ENCODE data around the gene PML.

PML gene

GRCh38 chr15:73985101-73985873 is 9.2 kb upstream of the PML start:
- no peak for DNase-seq (ENCODE audit: low spot score)

DNA sequence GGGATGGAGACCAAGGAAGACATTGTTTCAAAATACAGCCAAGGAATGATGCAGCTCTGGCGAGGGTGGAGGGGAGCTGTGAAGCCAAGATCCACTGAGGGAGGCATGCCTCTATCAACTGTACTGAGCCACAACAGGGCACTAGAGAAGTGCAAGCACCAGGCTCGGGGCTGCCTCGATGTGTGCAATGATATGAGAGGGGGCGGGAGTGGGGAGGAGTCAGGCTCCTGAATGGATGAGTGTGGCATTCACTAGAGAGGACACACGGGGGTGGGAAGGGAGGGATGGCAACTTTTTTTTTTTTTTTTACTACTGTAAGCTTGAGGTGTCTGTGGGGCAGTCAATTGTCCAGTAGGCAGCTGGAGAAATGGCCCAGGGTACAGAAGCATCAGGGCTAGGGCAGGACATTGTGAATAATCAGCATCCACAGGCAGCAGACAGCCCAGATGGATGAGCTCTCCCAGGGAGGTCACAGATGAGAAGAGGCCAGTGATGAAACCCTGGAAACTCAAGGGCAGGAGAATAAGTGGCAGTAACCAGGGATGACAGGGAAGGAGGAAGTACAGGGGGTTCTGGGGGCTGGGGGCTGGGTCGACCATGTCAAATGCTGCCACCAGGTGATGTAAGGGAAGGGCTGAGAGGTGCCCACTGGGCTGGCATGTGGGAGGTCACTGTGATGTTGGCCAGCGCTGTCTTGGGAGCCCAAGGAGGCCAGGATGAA is 8.3 kb upstream of the PML start:
- no peak for DNase-seq (ENCODE audit: low spot score)

GRCh38 chr15:73986776-73987056 is 7.8 kb upstream of the PML start:
- no peak for DNase-seq (ENCODE audit: low spot score)

DNA sequence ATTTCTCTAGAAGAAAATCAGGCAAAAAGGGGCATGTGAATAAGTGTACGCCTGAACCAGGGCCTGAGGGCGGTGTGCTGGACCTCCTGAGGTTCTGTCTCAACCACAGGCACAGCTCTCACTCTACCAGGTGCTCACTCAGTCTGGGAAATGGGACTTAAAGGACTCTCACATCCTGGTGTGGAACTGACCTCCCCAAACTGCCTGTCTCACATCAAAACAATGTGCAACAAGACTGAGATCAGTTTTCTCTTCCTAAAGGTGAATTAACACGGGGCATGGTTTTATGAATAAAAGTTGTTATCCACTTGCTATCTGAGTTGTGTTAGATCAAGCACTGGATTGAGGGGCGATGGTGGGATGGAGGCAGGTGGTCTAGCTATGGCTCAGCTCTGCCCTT is 7.3 kb upstream of the PML start:
- no peak for DNase-seq (ENCODE audit: low spot score)

GRCh38 chr15:73987681-73988444 is 6.7 kb upstream of the PML start:
- no peak for DNase-seq (ENCODE audit: low spot score)

DNA sequence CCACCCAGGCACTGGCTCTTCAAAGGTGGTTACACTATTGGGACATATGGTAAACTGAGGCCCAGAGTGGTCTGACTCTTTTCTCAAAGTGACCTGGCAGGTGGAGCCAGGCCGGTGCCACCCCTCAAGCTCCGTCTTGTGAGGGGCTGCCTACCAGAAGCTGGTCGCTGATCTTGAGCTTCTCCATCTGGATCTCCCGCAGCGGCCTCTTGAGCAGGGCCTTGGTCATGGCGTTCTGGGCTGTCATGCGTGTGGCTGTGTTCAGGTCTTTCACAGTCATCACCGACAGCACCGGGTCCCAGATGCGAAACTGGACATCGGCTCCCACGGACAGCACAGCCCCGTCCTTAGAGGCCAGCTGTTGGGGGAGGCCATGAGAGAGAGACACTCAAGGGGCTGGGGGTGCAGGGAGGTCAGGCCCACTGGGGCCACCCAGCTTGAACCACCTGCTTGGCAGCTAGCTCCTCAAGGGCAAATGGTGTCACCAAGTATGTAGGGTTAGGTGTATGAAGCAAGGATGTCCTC is 6.0 kb upstream of the PML start:
- no peak for DNase-seq (ENCODE audit: low spot score)

DNA sequence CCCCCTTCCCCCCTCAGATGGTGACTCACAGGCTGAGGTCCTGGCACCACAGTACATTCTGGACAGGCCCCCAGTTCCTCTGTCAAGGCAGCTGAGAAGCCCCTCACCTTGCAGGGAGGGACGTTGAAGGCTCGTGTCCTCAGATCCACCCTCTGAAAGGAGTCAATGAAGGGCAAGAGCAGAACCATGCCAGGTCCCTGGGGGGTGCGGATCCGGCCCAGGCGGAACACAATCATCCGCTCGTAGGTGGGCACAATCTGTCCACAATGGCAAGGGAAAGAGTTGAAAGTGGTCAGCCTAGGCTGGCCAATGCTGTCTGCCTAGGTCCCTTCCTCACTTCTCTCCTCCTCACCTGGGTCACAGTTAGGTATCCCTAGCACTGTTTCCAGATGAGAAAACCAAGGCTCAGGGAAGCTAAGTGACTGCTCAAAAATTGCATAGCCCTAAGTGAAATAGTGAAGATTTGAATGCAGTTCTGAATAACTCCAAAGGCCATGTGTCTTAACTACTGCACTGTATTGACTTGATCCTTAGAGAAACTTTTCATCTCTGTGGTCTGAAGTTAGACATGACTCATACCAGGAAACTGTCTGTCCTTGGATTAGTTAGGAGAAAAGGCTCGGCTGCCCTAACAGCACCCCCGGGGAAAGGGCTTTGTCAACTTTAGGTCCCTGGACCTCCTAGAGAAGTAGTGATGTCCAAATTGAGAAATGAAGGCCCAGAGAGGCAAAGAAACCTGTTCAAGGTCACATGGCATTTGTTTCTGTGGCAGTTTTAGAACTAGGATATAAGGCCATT is 5.3 kb upstream of the PML start:
- DNase-seq (ENCODE audit: low spot score), result no peak

GRCh38 chr15:73990250-73991005 is 4.1 kb upstream of the PML start:
- DNase-seq (ENCODE audit: low spot score), result no peak

GRCh38 chr15:73991260-73991659 is 3.3 kb upstream of the PML start:
- DNase-seq (ENCODE audit: low spot score), result no peak

DNA sequence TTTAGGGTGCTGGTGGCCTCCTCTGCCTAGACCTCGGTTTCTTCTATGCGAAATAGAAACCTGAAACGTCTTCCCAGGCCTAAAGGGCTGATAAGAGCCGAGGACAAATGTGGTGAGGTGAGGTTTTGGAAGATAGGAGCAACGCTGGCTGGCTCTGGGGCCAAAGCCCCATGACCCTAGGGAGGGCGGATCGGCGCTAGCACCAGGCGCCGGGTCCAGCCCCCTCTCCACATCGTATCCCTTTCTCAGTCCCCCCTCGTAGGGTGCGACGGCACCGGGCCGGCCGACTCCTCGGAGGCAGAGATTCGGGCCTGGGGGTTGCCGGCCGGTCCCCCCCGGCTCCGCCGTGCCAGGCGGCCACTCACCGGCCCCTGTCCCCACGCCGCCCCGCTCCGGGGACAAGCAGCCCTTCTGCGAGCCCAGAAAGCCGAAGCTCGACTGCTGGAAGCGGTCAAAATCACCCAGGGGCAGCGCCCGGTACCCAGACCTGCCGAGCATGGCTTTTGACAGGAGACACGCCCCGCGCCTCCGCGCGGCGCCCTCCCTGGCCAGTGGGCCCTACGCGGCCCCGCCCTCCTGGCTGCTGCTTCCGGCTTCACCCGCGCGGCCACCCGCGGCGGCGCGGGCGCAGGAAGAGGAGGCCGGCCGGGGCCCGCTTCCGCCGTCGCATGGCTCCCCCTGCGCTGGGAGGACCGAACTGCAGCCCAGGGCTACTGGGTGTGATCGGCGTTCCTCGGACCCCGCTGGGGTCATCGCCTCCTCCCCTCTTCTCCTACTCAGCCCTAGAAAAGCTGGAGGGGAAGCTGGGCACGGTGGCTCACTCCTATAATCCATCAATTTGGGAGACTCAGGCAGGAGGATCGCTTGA is 2.6 kb upstream of the PML start, which contains the start of gene STOML1:
TSS of gene STOML1 (minus strand) at position 570 of the 868 bp plus-strand sequence. CDS start at position 498, 72 bp downstream.
- DNase-seq (ENCODE audit: low spot score), result peak; percentile 93

GRCh38 chr15:73992594-73992898 is 2.0 kb upstream of the PML start:
- no peak for DNase-seq (ENCODE audit: low spot score)

- no peak for DNase-seq (ENCODE audit: low spot score)
Measured at GRCh38 chr15:73993211-73993994, 1.1 kb upstream of the PML start.

GRCh38 chr15:73994912-73995622 is 551 bp downstream of the PML start:
- no peak for DNase-seq (ENCODE audit: low spot score)

- DNase-seq (ENCODE audit: low spot score), result no peak
Measured at GRCh38 chr15:73996267-73996666, 1.8 kb downstream of the PML start.

GRCh38 chr15:73996939-73997338 is 2.4 kb downstream of the PML start:
- no peak for DNase-seq (ENCODE audit: low spot score)

- DNase-seq (ENCODE audit: low spot score), result no peak
Measured at GRCh38 chr15:73997986-73998385, 3.5 kb downstream of the PML start.

DNA sequence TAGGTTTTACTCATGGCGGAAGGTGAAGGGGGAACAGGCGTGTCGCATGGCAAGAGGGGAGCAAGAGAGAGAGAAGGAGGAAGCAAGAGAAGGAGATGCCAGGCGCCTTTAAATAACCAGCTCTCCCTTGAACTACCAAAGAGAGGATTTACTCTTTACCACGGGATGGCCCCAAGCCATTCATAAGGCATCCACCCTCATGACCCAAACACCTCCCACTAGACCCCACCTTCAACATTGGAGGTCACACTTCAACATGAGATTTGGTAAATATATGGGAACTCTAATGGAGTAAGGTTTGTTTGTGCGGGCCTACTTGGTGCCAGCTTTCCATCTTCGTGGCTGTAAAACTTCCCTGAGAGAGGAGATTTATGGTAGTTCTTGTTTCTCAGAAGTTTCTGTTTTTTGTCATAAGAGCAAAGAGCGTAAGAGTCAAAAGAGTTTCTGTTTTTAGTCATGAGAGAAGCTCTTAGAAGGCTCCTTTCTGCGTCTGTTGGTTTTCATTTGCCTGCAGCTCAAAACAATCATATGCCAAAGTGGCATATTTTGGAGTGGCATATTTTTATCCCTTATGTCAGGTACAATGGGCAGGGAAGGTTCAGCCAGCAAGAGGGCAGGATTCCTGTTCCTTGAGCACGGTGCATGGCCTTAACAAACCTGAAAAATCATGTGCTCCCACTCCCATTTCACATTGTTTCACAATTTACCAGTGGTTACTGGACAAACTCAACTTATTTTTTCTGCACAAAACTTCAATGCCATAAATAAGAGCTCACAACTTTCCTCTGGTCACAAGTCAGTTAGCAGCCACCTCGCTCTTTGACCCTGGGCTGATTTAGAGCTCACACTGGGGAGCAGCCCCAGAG is 12.5 kb downstream of the PML start:
- no peak for DNase-seq (ENCODE audit: low spot score)
